Endothelial cell of umbilical vein (primary cell): ENCODE results near the gene ERBB4. TPM values are rescaled to one million over a fixed set of nuclear protein-coding genes. Genes with fewer than 3 reads are reported as not detected.

Source experiments
- BruUV-seq: library from RNA; stranded (reverse); fragments of 400-500 nt; replicated peaks from 2 replicates; lab custom pipeline; 2021; lab: Mats Ljungman, UMichigan
- CTCF ChIA-PET: fragments of 300-600, 350-600 bp; sonication (Branson Sonifier 250); formaldehyde crosslinking; loops from one replicate; lab custom pipeline; 2021; ENCODE audit warnings: antibody characterized with exemption, inconsistent platforms; lab: Charles Lee
- POLR2A ChIA-PET: fragments of 300-600, 350-600 bp; sonication (Branson Sonifier 250); formaldehyde crosslinking; loops from one replicate; lab custom pipeline; 2021; ENCODE audit warnings: antibody characterized with exemption, inconsistent platforms; lab: Charles Lee
- DNase-seq: peaks from one replicate; pipeline ENCODE4 v3.0.0-alpha.2; 2011; ENCODE audit warnings: low read depth, low spot score
- FAIRE-seq: peaks from 2 replicates; lab custom pipeline; 2011; peaks lifted over from hg19 to GRCh38; lab: Jason Lieb, UNC
- H2AFZ ChIP-seq: 2 replicates; pipeline ENCODE4 v1.6.0; 2012; ENCODE audit warnings: low read depth, low read length, control low read depth, inconsistent platforms
- H3K27ac ChIP-seq: 2 replicates; pipeline ENCODE4 v1.5.1; 2011; ENCODE audit warnings: low read depth, mild to moderate bottlenecking, control low read depth, low read length, moderate library complexity; ENCODE audit not compliant: insufficient read depth
- H3K27me3 ChIP-seq, 2 experiments: 2 replicates each; pipeline versions ENCODE4 v1.6.0 to v1.6.1; 2011; ENCODE audit warnings: low read length in 2 of 2, mixed read lengths in 1 of 2; ENCODE audit not compliant: control insufficient read depth in 2 of 2, insufficient read depth in 2 of 2
- H3K36me3 ChIP-seq, 2 experiments: 2 replicates in 1 of 2; 3 replicates in 1 of 2; pipeline ENCODE4 v1.5.1; 2011; ENCODE audit warnings: low read length in 2 of 2, mild to moderate bottlenecking in 1 of 2, moderate library complexity in 1 of 2; ENCODE audit not compliant: control insufficient read depth in 2 of 2, insufficient read depth in 2 of 2; ENCODE audit errors: extremely low read depth in 1 of 2
- H3K4me1 ChIP-seq: 3 replicates; pipeline ENCODE4 v1.5.1; 2011; ENCODE audit warnings: mild to moderate bottlenecking, low read length; ENCODE audit not compliant: control insufficient read depth, insufficient read depth; ENCODE audit errors: extremely low read depth
- H3K4me2 ChIP-seq: 2 replicates; pipeline ENCODE4 v1.6.1; 2011; ENCODE audit warnings: low read length, control low read depth, mixed read lengths; ENCODE audit not compliant: insufficient read depth
- H3K4me3 ChIP-seq, 3 experiments: fragments of 200-600 bp in 1 of 3; sonication (generic), shearing (Covaris generic) in 1 of 3; replicated peaks in 1 of 3; 2 replicates each; pipeline ENCODE4 v1.5.1; 2011 to 2016; ENCODE audit warnings: control low read depth in 3 of 3, low read length in 3 of 3, mild to moderate bottlenecking in 2 of 3, inconsistent platforms in 1 of 3, low read depth in 1 of 3, moderate library complexity in 1 of 3; ENCODE audit not compliant: insufficient read depth in 1 of 3
- H3K79me2 ChIP-seq: 2 replicates; pipeline ENCODE4 v1.6.0; 2012; ENCODE audit warnings: low read length, inconsistent platforms; ENCODE audit not compliant: control insufficient read depth, insufficient read depth
- H3K9ac ChIP-seq: replicated peaks from 2 replicates; pipeline ENCODE3; 2011; ENCODE audit warnings: low read length, control low read depth; ENCODE audit not compliant: insufficient read depth; ENCODE audit errors: extremely low read depth
- H3K9me1 ChIP-seq: replicated peaks from 3 replicates; pipeline ENCODE4 v1.6.0; 2011; ENCODE audit warnings: mild to moderate bottlenecking, low read length; ENCODE audit not compliant: control insufficient read depth, insufficient read depth; ENCODE audit errors: extremely low read depth
- H3K9me3 ChIP-seq: replicated peaks from 2 replicates; pipeline ENCODE4 v1.5.1; 2012; ENCODE audit warnings: low read length, inconsistent platforms; ENCODE audit not compliant: control insufficient read depth, insufficient read depth
- H4K20me1 ChIP-seq: replicated peaks from 2 replicates; pipeline ENCODE3; 2011; ENCODE audit warnings: mild to moderate bottlenecking, low read length; ENCODE audit not compliant: control insufficient read depth, insufficient read depth; ENCODE audit errors: extremely low read depth
- EZH2 ChIP-seq: IDR thresholded peaks from 2 replicates; pipeline ENCODE4 v1.6.1; 2012; ENCODE audit warnings: borderline replicate concordance, low read depth, mild to moderate bottlenecking, moderate library complexity, low read length, inconsistent platforms; ENCODE audit not compliant: severe bottlenecking
- FOS ChIP-seq: IDR thresholded peaks from 2 replicates; pipeline ENCODE4 v1.6.1; 2011; ENCODE audit warnings: mild to moderate bottlenecking, low read length, moderate library complexity, borderline replicate concordance; ENCODE audit not compliant: insufficient read depth
- GATA2 ChIP-seq: IDR thresholded peaks from 2 replicates; pipeline ENCODE4 v1.7.0; 2011; ENCODE audit warnings: low read depth, mild to moderate bottlenecking, moderate library complexity, mixed read lengths, low read length; ENCODE audit not compliant: insufficient read length, insufficient read depth
- JUN ChIP-seq: IDR thresholded peaks from 2 replicates; pipeline ENCODE4 v1.6.1; 2011; ENCODE audit warnings: borderline replicate concordance, low read depth; ENCODE audit not compliant: insufficient read length, insufficient read depth
- MYC ChIP-seq: IDR thresholded peaks from one replicate; pipeline ENCODE4 v1.6.1; 2011; ENCODE audit warnings: mild to moderate bottlenecking, low read depth, low read length
- POLR2A ChIP-seq: IDR thresholded peaks from 2 replicates; pipeline ENCODE4 v1.6.1; 2012; ENCODE audit warnings: low read depth, mild to moderate bottlenecking, control low read depth, low read length
- POLR2AphosphoS5 ChIP-seq: IDR thresholded peaks from 2 replicates; pipeline ENCODE4 v1.6.1; 2012; ENCODE audit warnings: low read depth, mild to moderate bottlenecking, control low read depth, low read length, moderate library complexity; ENCODE audit not compliant: insufficient read depth
- dilution Hi-C: fragments of 300-500 bp; cut with MboI; formaldehyde crosslinking; loops from one replicate; pipeline ENCODE4 v1.15.0; 2019; ENCODE audit warnings: low sequenced_read_pairs; ENCODE audit not compliant: extremely low pct_ligation_motif_present
- intact Hi-C: fragments of 100-400 bp; cut with micrococcal nuclease; formaldehyde crosslinking; loops from one replicate; pipeline ENCODE4 v1.10.0; 2022
- polyA plus RNA-seq, 4 experiments: library from polyadenylated mRNA; depleted of rRNA in 3 of 4; stranded (reverse) in 3 of 4; unstranded in 1 of 4; fragments of >200 nt; gene quantifications; 2 replicates each; pipeline versions ENCODE4 v1.2.1 to v1.2.3, GENCODE V29; 2011 to 2012; ENCODE audit warnings: missing spikeins in 1 of 4
- total RNA-seq: library from RNA; stranded (reverse); gene quantifications from 2 replicates; pipeline ENCODE4 v1.2.3, GENCODE V29; 2021
- TF ChIP-seq, protein P1 (sequence below): IDR thresholded peaks from 2 replicates; pipeline ENCODE4 v1.6.1; 2011; ENCODE audit not compliant: insufficient read depth, insufficient read length
- TF ChIP-seq, protein P2 (sequence below), 2 donors: IDR thresholded peaks; 1 replicate in 1 of 2; 2 replicates in 1 of 2; pipeline ENCODE4 v1.5.1; 2011; ENCODE audit warnings: low read length in 2 of 2, mild to moderate bottlenecking in 2 of 2, moderate library complexity in 2 of 2, control low read depth in 1 of 2, inconsistent platforms in 1 of 2, low read depth in 1 of 2; ENCODE audit not compliant: insufficient read depth in 1 of 2; ENCODE audit errors: extremely low read depth in 1 of 2

Gene ERBB4
- total and polyA plus RNA-seq, 2 donors (not counting 3 experiments of a cell fraction or from before 2014, with no cell fraction given) = 0.01 to 0.27 TPM

DNA sequence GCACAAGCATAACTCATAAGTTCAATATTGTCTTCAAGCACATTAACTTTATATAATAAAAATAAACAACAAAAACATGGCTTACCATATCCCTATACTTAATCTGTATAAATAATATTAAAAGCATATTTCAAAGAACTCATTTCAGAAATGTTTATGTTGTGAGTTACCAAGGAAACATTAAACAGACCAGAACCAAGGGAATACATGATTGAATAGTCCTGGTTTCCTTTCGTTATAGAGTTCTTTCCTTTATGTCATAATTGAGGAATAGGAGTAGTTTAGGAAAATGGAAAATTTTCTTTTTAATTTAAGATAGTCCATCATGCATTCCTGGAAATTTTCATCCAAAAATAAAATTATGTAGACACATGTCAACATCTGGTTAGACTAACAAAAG lies 343.0 kb downstream of the ERBB4 start:
- no peaks in the 10 kb centered on the region for H3K9me1 ChIP-seq
- H3K9me3 ChIP-seq = no peaks in the 10 kb centered on the region
- no peak overlapping the region for H3K4me2 ChIP-seq
- H3K27me3 ChIP-seq = no peaks in the 10 kb centered on the region
- POLR2A ChIA-PET = no interaction called here
- no peak overlapping the region for H3K4me3 ChIP-seq
- H3K79me2 ChIP-seq = no peaks in the 10 kb centered on the region
- TF ChIP-seq GATA2 = no peak
- intact Hi-C loops (no loop called here), dilution Hi-C loops (no loop called here)
- no peaks in the 10 kb centered on the region for H3K36me3 ChIP-seq
- no TSS peak for BruUV-seq
- H3K4me1 ChIP-seq = no peaks in the 10 kb centered on the region
- H4K20me1 ChIP-seq = no peaks in the 10 kb centered on the region
- CTCF ChIA-PET = interaction anchor here (1.5 to 1.7 kb wide), 2 partner anchors 16 to 18 kb away, joined by 5 read pairs; no protein-coding TSS in a partner anchor
- no peak for FAIRE-seq
- no peak overlapping the region for H3K27ac ChIP-seq
- no peak overlapping the region for H2AFZ ChIP-seq
- no peak for DNase-seq
- no peak overlapping the region for H3K9ac ChIP-seq

DNA sequence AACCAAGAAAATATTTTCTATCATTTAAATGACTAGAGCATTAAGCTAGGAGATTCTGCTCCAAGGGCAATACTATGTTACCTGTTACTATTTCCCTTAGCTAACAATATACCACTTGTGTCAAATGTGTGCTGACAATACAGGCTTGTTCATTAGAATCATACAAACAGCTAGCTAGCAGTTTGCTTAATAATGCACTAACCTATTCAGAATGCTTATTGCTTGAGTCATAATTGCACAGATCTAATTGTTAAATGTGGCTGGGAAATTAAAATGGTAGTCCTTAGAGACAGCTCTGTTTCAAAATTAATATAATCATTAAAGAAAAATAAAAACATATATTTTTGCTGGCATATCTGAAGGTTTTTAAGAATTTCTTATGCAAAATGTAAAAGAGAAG lies 344.2 kb downstream of the ERBB4 start:
- Histone ChIP-seq H4K20me1 (no peaks in the 10 kb centered on the region), H3K4me1 (no peaks in the 10 kb centered on the region), H3K9ac (no peak overlapping the region), H3K9me1 (no peaks in the 10 kb centered on the region), H3K27me3 (no peaks in the 10 kb centered on the region), H3K36me3 (no peaks in the 10 kb centered on the region), H2AFZ (no peak overlapping the region), H3K27ac (no peak overlapping the region), H3K9me3 (no peaks in the 10 kb centered on the region), H3K79me2 (no peaks in the 10 kb centered on the region), H3K4me2 (no peak overlapping the region), H3K4me3 (no peak overlapping the region)
- DNase-seq (no peak), FAIRE-seq (no peak)
- ChIA-PET POLR2A (no interaction called here), CTCF (interaction anchor here (0.8 to 1.7 kb wide), 3 partner anchors 15 to 190 kb away, joined by 3 to 5 read pairs (median 5); no protein-coding TSS in a partner anchor)
- TF ChIP-seq GATA2 (no peak), JUN (no peak), POLR2A (no peak), FOS (no peak), EZH2 (no peak), MYC (no peak), POLR2AphosphoS5 (no peak)
- TF ChIP-seq, protein P1, sequence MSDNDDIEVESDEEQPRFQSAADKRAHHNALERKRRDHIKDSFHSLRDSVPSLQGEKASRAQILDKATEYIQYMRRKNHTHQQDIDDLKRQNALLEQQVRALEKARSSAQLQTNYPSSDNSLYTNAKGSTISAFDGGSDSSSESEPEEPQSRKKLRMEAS = no peak
- TF ChIP-seq, protein P2, sequence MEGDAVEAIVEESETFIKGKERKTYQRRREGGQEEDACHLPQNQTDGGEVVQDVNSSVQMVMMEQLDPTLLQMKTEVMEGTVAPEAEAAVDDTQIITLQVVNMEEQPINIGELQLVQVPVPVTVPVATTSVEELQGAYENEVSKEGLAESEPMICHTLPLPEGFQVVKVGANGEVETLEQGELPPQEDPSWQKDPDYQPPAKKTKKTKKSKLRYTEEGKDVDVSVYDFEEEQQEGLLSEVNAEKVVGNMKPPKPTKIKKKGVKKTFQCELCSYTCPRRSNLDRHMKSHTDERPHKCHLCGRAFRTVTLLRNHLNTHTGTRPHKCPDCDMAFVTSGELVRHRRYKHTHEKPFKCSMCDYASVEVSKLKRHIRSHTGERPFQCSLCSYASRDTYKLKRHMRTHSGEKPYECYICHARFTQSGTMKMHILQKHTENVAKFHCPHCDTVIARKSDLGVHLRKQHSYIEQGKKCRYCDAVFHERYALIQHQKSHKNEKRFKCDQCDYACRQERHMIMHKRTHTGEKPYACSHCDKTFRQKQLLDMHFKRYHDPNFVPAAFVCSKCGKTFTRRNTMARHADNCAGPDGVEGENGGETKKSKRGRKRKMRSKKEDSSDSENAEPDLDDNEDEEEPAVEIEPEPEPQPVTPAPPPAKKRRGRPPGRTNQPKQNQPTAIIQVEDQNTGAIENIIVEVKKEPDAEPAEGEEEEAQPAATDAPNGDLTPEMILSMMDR (IDR thresholded peaks at IDR 0.05; ENCODE audit: extremely low read depth in 1 of 2, insufficient read depth in 1 of 2, low read depth in 1 of 2, low read length in 2 of 2) = no peak
- intact Hi-C loops (no loop called here), dilution Hi-C loops (no loop called here)
- BruUV-seq = no TSS peak
